ENCODE results near the gene MAML3. TPM values are rescaled to one million over a fixed set of nuclear protein-coding genes. Genes with fewer than 3 reads are reported as not detected.

Gene MAML3
- total RNA-seq, 1 donor, result 4.4 TPM

DNA sequence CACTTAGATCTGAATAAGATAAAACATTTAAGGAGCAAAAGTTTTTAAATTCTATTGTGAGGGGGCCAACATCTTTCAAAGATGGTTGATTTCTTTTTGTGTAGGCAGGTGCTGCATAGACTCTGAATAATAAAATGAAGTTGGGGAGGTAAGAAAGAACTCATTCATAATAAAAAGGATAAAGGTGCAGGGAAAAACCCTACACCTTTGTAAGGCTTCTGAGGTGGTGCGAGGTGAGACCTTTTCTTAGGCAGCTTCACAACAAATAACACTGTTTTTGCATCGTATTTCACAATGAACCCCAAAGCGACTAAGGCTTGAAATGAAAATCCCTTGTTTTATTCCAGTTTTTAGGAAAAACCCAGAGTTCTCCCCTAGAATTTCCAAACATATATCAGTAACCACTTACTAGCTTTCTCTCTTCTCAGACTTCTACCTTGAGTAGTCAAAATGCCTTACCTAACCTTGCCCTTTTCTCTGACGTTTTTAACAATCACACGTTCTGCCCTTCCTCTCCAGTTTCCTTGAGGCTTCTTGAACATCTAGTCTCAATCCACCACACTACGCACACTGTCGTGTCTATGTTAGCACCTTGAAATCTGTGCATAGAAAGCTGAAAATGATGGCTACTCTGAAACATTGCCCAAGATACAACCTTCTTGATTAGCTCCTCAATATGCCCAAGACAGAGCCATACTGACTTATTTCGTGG, 30.2 kb downstream of the MAML3 start:
- no peak overlapping the region for H3K4me3 ChIP-seq (ENCODE audit: low read length)
- H3K9me3 ChIP-seq (ENCODE audit: low read depth, low read length), result no peaks in the 10 kb centered on the region
- H3K4me1 ChIP-seq (ENCODE audit: insufficient read depth, low read length), result no peaks in the 10 kb centered on the region
- no peaks in the 10 kb centered on the region for H3K27me3 ChIP-seq (ENCODE audit: insufficient read depth, low read length)

DNA sequence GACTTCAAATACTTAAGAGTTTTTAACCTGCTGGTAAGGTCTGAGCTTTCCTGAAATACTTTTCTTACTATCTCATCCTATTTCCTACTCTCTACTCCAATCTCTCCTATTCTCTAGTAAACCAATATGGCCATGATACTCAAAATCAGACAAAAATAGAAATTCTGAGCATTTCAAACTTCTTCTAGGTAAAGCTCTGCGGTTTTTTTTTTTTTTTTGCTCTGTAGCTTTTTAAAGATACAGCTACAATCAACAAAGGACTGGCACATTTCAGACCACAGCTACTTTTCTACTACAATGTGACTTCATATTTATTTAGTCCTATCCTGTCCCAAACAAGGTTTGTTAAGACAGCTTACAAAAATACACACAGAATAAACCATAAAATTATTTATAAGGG, 31.1 kb downstream of the MAML3 start:
- H3K27me3 ChIP-seq (ENCODE audit: insufficient read depth, low read length), result no peaks in the 10 kb centered on the region

DNA sequence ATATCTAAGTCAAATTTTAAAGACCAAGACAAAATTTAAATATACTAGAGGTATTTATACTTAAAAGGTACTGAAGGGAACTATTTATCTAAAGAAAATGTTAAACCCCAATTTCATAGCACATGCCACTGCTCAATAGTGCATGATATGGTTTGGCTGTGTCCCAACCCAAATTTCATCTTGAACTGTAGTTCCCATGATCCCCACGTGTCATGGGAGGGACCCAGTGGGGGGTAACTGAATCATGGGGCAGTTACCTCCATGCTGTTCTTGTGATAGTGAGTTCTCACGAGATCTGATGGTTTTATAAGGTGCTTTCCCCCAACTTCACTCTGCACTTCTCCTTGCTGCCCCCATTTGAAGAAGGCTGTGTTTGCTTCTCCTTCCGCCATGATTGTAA, 32.3 kb downstream of the MAML3 start:
- no peak overlapping the region for H3K4me3 ChIP-seq (ENCODE audit: low read length)
- peaks cover 3% of the 10 kb centered on the region for H3K4me1 ChIP-seq (ENCODE audit: insufficient read depth, low read length)
- no peaks in the 10 kb centered on the region for H3K9me3 ChIP-seq (ENCODE audit: low read depth, low read length)
- H3K27me3 ChIP-seq (ENCODE audit: insufficient read depth, low read length), result no peaks in the 10 kb centered on the region

More for the DNA sequence above, 31.1 kb downstream of the MAML3 start:
- H3K4me3 ChIP-seq (ENCODE audit: low read length), result no peak overlapping the region
- no peaks in the 10 kb centered on the region for H3K4me1 ChIP-seq (ENCODE audit: insufficient read depth, low read length)
- H3K9me3 ChIP-seq (ENCODE audit: low read depth, low read length), result no peaks in the 10 kb centered on the region

DNA sequence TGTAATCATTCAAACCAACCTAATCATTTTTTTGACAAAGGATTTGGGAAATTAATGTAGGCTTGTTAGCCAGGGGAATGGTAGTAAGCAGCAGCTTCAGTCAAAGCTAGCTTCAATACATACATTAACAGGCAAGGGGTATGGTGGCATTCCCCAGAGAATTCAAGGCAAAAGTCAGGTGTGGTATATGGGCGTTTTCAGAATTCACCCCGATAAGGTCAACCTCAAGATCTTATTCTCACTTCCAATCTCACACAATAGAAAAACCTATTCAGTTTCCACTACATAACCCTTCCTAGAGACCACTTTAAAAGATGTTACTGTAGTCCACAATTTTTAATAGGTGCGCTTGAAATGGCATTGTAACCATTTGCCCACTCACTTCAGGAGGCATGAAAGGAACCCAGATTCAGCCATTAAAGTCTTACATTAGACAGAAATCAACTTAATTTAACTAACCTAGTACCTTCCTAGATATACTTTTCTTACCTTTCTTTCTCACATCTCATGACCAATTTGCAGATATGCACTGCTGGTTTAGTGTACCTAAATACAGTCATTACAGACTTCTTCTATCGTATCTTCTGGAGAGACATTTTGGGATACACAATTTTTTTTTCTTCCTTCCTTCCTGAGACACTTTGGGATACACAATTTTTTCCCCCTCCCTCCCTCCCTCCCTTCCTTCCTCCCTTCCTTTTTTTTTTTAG, 34.9 kb downstream of the MAML3 start:
- H3K4me1 ChIP-seq (ENCODE audit: insufficient read depth, low read length), result peaks cover 8% of the 10 kb centered on the region
- no peaks in the 10 kb centered on the region for H3K27me3 ChIP-seq (ENCODE audit: insufficient read depth, low read length)
- no peak overlapping the region for H3K4me3 ChIP-seq (ENCODE audit: low read length)
- no peaks in the 10 kb centered on the region for H3K9me3 ChIP-seq (ENCODE audit: low read depth, low read length)

DNA sequence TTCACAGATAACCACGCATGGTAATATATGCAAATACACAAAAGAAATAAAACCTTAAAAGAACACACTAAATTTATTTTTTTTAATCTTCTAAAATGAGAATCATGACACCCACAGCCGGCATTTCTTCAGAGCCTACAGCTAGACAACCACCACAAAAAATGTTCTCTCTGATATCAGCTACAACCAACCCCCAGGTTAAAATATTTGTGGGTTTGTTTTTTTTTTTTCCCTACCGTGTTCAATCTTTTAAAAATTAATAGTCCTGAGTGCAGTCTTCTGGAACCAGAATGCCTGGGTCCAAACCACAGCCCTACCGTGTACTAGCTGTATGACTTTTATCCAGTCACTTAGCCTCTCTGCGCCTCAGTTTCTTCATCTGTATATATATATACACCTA, 36.0 kb downstream of the MAML3 start:
- H3K9me3 ChIP-seq (ENCODE audit: low read depth, low read length), result no peaks in the 10 kb centered on the region
- H3K4me1 ChIP-seq (ENCODE audit: insufficient read depth, low read length), result peaks cover 8% of the 10 kb centered on the region
- H3K4me3 ChIP-seq (ENCODE audit: low read length), result no peak overlapping the region
- H3K27me3 ChIP-seq (ENCODE audit: insufficient read depth, low read length), result no peaks in the 10 kb centered on the region

DNA sequence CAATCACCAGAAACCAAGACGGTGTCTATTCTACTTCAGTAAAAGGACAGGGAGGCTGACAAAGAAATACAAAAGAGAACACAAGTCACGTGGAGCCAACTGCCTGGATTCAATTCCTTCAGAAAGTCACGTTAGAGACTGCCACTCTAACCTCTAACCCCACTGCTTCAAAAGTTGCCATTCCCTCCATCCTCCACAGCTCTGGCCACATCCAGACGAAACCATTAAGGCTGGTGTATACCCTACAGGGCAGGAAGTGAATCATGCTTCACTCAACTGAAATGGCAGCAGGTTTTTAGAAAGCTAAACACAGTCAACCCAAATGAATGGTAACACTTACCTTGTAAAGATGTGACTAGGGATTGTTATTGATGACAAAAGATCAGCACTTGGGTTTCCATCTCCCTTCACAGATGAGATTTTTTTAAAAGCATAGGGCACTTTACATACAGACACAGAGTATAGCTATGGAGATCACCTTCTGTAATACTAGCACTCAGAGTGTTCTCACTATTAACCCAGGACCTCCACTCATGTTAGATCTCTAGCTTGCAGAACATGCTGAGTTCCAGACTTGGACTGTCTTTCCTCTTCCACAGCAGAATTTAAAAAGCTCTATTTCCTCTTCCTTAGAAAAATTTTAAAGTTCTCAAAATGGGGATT, 37.4 kb downstream of the MAML3 start:
- no peak overlapping the region for H3K4me3 ChIP-seq (ENCODE audit: low read length)
- peaks cover 8% of the 10 kb centered on the region for H3K4me1 ChIP-seq (ENCODE audit: insufficient read depth, low read length)
- no peaks in the 10 kb centered on the region for H3K9me3 ChIP-seq (ENCODE audit: low read depth, low read length)
- H3K27me3 ChIP-seq (ENCODE audit: insufficient read depth, low read length), result no peaks in the 10 kb centered on the region

DNA sequence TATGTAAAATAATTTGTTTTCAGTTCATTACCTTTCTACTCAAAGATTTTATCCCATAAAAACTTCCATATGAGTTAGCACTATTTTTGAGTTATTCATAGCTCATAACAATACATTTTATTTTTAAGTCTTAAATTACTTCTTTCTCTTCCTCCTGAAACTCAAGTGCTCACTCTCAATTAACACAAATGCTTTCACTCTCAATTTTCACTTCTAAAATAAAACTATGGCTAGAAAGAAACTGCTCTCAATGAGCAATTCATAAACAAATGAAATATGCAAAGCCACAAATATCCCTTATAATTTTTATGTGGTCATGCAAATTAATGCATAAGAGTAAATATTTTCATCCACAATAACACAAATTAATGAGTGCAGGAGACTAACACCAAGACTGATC, 38.8 kb downstream of the MAML3 start:
- H3K4me1 ChIP-seq (ENCODE audit: insufficient read depth, low read length), result peaks cover 8% of the 10 kb centered on the region
- H3K4me3 ChIP-seq (ENCODE audit: low read length), result no peak overlapping the region
- H3K9me3 ChIP-seq (ENCODE audit: low read depth, low read length), result no peaks in the 10 kb centered on the region
- H3K27me3 ChIP-seq (ENCODE audit: insufficient read depth, low read length), result no peaks in the 10 kb centered on the region

DNA sequence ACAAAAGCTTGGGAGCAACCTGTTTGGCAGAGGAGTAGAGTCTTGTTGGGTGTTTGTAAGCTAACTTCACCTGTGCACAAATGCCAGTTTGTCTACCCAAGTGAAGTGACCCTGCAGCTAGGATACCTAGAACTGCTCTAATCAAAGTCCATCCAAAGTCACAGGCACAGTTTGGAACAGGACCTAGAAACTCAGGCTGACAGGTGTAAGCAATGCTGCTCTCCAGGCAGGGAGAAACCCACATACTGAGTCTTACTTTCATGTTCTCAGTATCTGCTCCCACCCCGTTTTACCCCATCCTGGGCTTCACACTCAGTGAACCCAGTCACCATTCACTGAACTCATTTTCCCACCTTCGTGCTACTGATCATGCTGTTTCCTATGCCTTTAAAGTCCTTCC, 40.3 kb downstream of the MAML3 start:
- Histone ChIP-seq H3K9me3 (ENCODE audit: low read depth, low read length) (no peaks in the 10 kb centered on the region), H3K27me3 (ENCODE audit: insufficient read depth, low read length) (no peaks in the 10 kb centered on the region), H3K4me3 (ENCODE audit: low read length) (no peak overlapping the region), H3K4me1 (ENCODE audit: insufficient read depth, low read length) (peaks cover 8% of the 10 kb centered on the region)

DNA sequence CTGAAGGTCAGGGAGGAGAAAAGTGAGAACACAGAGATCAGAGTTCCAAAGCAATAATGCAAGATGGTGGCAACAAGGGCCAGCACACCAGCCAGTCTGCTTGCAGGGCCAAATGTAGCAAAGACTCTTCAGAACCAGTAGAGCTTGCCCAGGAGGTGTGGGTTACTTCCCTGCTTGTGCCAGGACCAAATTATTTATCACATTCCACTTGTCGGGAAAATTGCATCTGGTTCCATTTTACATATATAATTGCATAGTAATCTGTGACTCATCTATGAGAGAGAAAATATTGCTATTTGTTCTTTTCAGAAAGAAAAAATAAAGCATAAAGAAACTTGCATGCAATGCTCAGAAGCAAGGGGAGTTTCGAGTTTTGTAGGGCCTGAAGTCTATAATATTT, 41.4 kb downstream of the MAML3 start:
- H3K27me3 ChIP-seq (ENCODE audit: insufficient read depth, low read length), result no peaks in the 10 kb centered on the region
- H3K4me3 ChIP-seq (ENCODE audit: low read length), result no peak overlapping the region
- peaks cover 8% of the 10 kb centered on the region for H3K4me1 ChIP-seq (ENCODE audit: insufficient read depth, low read length)
- H3K9me3 ChIP-seq (ENCODE audit: low read depth, low read length), result no peaks in the 10 kb centered on the region

DNA sequence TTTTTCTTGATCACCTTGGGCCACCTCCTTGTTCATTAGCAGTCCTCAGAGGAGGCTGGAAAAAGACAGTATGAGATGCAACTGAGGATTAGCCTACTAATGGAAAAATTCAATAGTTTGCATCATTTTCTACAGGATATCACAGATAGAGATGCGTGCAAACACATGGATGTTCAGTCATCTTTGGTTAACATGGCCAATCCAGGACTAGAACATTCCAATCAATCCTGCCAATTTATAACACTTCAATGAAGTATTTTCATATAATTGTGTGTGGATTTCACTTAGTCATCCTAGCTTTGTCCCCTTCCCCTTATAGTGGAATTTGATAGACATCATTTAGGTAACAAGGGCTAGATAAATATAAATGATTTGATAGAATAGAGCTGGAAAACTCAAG, 42.7 kb downstream of the MAML3 start:
- no peaks in the 10 kb centered on the region for H3K27me3 ChIP-seq (ENCODE audit: insufficient read depth, low read length)
- peaks cover under 1% of the 10 kb centered on the region for H3K4me1 ChIP-seq (ENCODE audit: insufficient read depth, low read length)
- H3K9me3 ChIP-seq (ENCODE audit: low read depth, low read length), result no peaks in the 10 kb centered on the region
- H3K4me3 ChIP-seq (ENCODE audit: low read length), result no peak overlapping the region

DNA sequence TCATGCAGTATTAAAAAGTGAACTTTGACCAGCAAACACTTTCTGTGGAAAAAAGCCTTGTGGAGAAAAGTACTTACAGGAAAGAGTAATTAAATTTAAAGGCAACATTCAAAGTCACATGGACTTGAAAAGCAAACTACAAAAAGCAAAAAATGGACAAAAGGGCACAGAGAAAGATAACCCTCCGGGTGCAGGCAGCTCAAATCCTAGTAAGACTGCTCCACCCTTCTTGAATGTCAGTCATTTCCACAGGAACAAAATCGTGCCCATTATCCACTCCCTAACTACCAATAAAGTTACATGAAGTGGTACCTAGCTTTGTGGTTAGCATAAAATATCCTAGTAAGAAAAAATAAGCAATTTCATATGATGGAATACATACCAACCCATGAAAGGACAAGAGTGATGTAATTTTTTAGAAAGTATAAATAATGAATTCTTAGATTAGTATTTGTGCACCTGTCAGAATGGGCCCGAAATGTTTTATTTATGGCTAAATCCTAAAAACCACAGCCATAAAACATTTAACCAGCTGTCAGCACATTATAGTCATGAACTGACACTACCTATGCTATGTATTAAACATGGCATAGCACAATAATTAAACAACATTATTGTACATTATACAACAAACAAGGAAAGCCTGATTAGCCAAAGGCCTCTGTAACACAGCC, 43.3 kb downstream of the MAML3 start:
- H3K27me3 ChIP-seq (ENCODE audit: insufficient read depth, low read length), result no peaks in the 10 kb centered on the region
- no peak overlapping the region for H3K4me3 ChIP-seq (ENCODE audit: low read length)
- no peaks in the 10 kb centered on the region for H3K4me1 ChIP-seq (ENCODE audit: insufficient read depth, low read length)
- H3K9me3 ChIP-seq (ENCODE audit: low read depth, low read length), result no peaks in the 10 kb centered on the region

DNA sequence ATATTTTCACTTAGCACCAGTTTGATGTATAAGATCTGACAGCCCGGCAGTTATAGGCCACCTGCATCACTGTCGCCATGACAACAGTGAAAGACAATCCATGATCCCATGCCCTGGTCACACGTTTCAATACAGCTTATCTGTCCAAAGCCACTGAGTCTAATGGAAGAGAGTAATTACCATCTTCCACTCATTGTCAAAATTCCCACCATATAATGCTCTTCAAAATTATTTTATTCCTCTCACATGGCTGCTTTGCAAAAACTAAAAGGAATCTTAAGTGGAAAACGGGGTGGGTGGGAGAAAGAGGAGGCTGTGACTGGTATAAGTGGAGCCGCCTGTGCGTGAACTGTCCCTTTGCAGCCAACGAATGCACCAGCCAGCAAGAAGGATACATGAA, 44.2 kb downstream of the MAML3 start:
- Histone ChIP-seq H3K27me3 (ENCODE audit: insufficient read depth, low read length) (no peaks in the 10 kb centered on the region), H3K9me3 (ENCODE audit: low read depth, low read length) (no peaks in the 10 kb centered on the region), H3K4me1 (ENCODE audit: insufficient read depth, low read length) (no peaks in the 10 kb centered on the region), H3K4me3 (ENCODE audit: low read length) (no peak overlapping the region)

DNA sequence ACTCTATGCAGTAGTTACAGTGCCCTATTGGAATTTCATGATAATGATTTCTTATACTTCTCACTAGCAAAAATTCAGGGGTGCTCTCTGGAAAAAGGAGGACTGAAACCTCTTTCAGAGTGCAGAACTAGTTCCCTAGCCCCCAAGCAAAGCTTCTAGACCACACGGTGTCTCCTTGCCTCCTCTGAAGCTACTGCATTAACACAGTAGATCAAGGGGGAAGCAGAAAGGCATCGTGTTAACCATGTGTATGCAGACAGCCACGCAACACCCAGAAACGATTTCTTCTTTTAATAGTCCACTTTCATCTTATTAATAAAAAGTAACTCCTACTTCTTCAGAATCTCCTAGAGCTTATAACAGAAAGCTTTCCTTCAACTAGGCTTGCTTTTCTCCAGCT, 44.7 kb downstream of the MAML3 start:
- no peaks in the 10 kb centered on the region for H3K4me1 ChIP-seq (ENCODE audit: insufficient read depth, low read length)
- no peak overlapping the region for H3K4me3 ChIP-seq (ENCODE audit: low read length)
- no peaks in the 10 kb centered on the region for H3K9me3 ChIP-seq (ENCODE audit: low read depth, low read length)
- H3K27me3 ChIP-seq (ENCODE audit: insufficient read depth, low read length), result no peaks in the 10 kb centered on the region

DNA sequence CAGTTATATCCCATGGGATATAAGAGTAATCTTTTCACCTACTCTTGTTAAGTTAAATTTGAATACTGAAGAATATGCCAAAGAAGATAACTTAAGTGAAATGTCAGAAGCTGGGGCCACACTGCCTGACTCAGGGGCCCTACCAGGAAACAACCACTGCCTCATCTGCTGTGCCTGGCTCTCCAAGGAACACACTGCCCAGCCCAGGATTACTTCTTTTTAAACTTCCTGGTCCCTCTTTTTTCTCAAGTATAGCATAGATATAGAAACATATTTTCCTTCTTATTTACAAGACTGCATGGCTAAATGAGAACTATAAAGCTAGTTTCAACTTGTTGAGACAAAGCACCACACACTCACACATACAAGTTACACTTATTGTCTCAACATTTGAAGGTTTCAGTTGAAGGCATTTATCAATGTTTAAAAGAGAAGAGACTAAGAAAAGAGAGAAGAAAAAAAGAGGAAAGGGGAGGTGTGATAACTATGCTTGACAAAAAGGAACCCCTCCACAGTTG, 45.2 kb downstream of the MAML3 start:
- no peaks in the 10 kb centered on the region for H3K27me3 ChIP-seq (ENCODE audit: insufficient read depth, low read length)
- no peaks in the 10 kb centered on the region for H3K9me3 ChIP-seq (ENCODE audit: low read depth, low read length)
- H3K4me3 ChIP-seq (ENCODE audit: low read length), result no peak overlapping the region
- peaks cover 4% of the 10 kb centered on the region for H3K4me1 ChIP-seq (ENCODE audit: insufficient read depth, low read length)

DNA sequence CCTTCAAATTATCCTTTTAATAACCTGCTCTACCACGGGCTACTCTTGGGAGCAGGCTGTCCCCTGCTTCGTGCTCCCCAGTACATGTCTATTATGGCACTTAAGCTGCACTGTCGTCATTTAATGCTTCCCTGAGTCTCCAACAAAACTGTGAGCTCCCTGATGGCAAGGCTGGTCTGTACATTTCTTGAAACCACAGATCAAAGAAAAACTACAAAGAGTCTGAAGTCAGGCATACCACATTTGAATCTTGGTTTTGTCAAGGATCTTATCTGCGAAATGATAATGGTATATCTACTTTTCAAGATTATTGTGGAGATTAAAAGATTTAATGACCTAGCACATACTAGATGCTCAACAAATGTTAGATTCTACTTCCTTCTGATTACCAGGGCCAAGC, 45.7 kb downstream of the MAML3 start:
- Histone ChIP-seq H3K4me3 (ENCODE audit: low read length) (no peak overlapping the region), H3K4me1 (ENCODE audit: insufficient read depth, low read length) (peaks cover 9% of the 10 kb centered on the region), H3K27me3 (ENCODE audit: insufficient read depth, low read length) (no peaks in the 10 kb centered on the region), H3K9me3 (ENCODE audit: low read depth, low read length) (no peaks in the 10 kb centered on the region)

All from mononuclear cell (primary cell).